ENCODE results near the gene UBB. TPM values are rescaled to one million over a fixed set of nuclear protein-coding genes. Genes with fewer than 3 reads are reported as not detected.

Gene UBB
- total RNA-seq, 1 experiment from 2014 or later, result 1,609 TPM

GRCh38 chr17:16406742-16407674 lies 26.1 kb downstream of the UBB start:
- peak overlapping the region; percentile 39 for H3K4me2 ChIP-seq (ENCODE audit: insufficient read depth, insufficient read length, low read length)
- peaks cover 2% of the 10 kb centered on the region for H3K23me2 ChIP-seq (ENCODE audit: insufficient read length, low read depth, low read length, poor library complexity, severe bottlenecking)
- no peak overlapping the region for H3K23ac ChIP-seq (ENCODE audit: insufficient read length, low read depth, low read length)
- no peaks in the 10 kb centered on the region for H3K4me1 ChIP-seq (ENCODE audit: insufficient read depth, low read length)
- H3K14ac ChIP-seq (ENCODE audit: insufficient read depth, low read length), result peak overlapping the region; percentile 33
- Mint-ChIP-seq H3K4me1 (peaks cover 3 to 13% of the 10 kb centered on the region in 2 experiments; a peak in 2 of 4 replicates), H3K36me3 (ENCODE audit: insufficient read depth in 1 of 3, low read depth in 3 of 3) (no peaks in the 10 kb centered on the region), H3K4me3 (peak overlapping the region; percentile 70 to 81), H3K27ac (peak overlapping the region in 1 of 3 experiments; percentile 84; a peak in 1 of 7 replicates), H3K27me3 (ENCODE audit: low read depth) (no peaks in the 10 kb centered on the region; the same call in 1 of the 2 replicates), H3K9me3 (no peaks in the 10 kb centered on the region)
- H4K8ac ChIP-seq (replicated peaks; ENCODE audit: insufficient read length, low read depth, low read length), result no peak overlapping the region
- H2AK5ac ChIP-seq (ENCODE audit: insufficient read length, low read length), result no peak overlapping the region
- H3K56ac ChIP-seq (ENCODE audit: insufficient read length, low read depth, low read length), result no peak overlapping the region
- H3K27ac ChIP-seq (ENCODE audit: insufficient read length, low read depth, low read length), result no peak overlapping the region
- no peak overlapping the region for H4K5ac ChIP-seq (ENCODE audit: insufficient read length, low read depth, low read length)
- H2BK15ac ChIP-seq (ENCODE audit: low read depth, low read length), result no peak overlapping the region
- peak overlapping the region; percentile 32 for H3K9ac ChIP-seq (ENCODE audit: extremely low read depth, insufficient read length, low read length)
- no peaks in the 10 kb centered on the region for H3K27me3 ChIP-seq (ENCODE audit: insufficient read depth, low read length)
- no CpG with 5 or more reads among the region's 67 CpGs for WGBS (ENCODE audit: extremely low coverage, insufficient read length, low lambda C conversion rate)
- no peak overlapping the region for H2BK5ac ChIP-seq (ENCODE audit: insufficient read length, low read length)
- H3K9me3 ChIP-seq (ENCODE audit: control insufficient read depth, low read depth, low read length), result no peaks in the 10 kb centered on the region
- no peak overlapping the region for H4K91ac ChIP-seq (ENCODE audit: insufficient read length, low read depth, low read length)
- H2BK120ac ChIP-seq (ENCODE audit: low read depth, low read length, poor library complexity, severe bottlenecking), result no peak overlapping the region
- no peak overlapping the region for H2BK20ac ChIP-seq (ENCODE audit: low read depth, low read length, poor library complexity, severe bottlenecking)
- no peak overlapping the region for H3T11ph ChIP-seq (ENCODE audit: low read length)
- H3K79me2 ChIP-seq (ENCODE audit: insufficient read depth, low read length), result no peaks in the 10 kb centered on the region
- no peak overlapping the region for H2AFZ ChIP-seq (ENCODE audit: low read length)
- DNase-seq, result peak; percentile 96
- H3K4ac ChIP-seq (ENCODE audit: low read depth, low read length), result no peak overlapping the region
- H2BK12ac ChIP-seq (ENCODE audit: insufficient read length, low read depth, low read length), result no peak overlapping the region
- TF ChIP-seq CTCF (conservative IDR thresholded peaks at IDR 0.05), result peak; percentile 35; the same call in 1 of the 3 replicates
- H3K18ac ChIP-seq (ENCODE audit: insufficient read length, low read depth, low read length), result peak overlapping the region; percentile 16
- no peaks in the 10 kb centered on the region for H4K20me1 ChIP-seq (ENCODE audit: control insufficient read depth, insufficient read depth, insufficient read length)
- no peaks in the 10 kb centered on the region for H3K79me1 ChIP-seq (ENCODE audit: insufficient read depth, low read depth, low read length, poor library complexity, severe bottlenecking)
